Keratinocyte (primary cell): ENCODE measurements around the gene TCP11. TPM values are rescaled to one million over a fixed set of nuclear protein-coding genes. Genes with fewer than 3 reads are reported as not detected.
"Not testable (repeated sequence)": the region's sequence is repeated elsewhere in the genome, so short reads cannot be mapped to it uniquely, and the experiment has no call there.

ENCODE experiments used
- DNase-seq: peaks from one replicate; pipeline ENCODE4 v3.0.0-alpha.2; 2011; ENCODE audit warnings: low read depth, missing footprints, low spot score
- FAIRE-seq: peaks from 2 replicates; lab custom pipeline; 2011; peaks lifted over from hg19 to GRCh38; lab: Jason Lieb, UNC
- H2AFZ ChIP-seq: 2 replicates; pipeline ENCODE4 v1.6.0; 2012; ENCODE audit warnings: low read length, control low read depth, inconsistent platforms; ENCODE audit not compliant: control insufficient read depth
- H3K27ac ChIP-seq: 2 replicates; pipeline ENCODE4 v1.5.1; 2011; ENCODE audit warnings: low read length; ENCODE audit not compliant: control insufficient read depth, insufficient read depth
- H3K27me3 ChIP-seq: 3 replicates; pipeline ENCODE4 v1.6.0; 2011; ENCODE audit warnings: low read length; ENCODE audit not compliant: control insufficient read depth, insufficient read depth; ENCODE audit errors: extremely low read depth
- H3K36me3 ChIP-seq, 2 experiments: 2 replicates in 1 of 2; 3 replicates in 1 of 2; pipeline ENCODE4 v1.5.1; 2011; ENCODE audit warnings: low read length in 2 of 2, mild to moderate bottlenecking in 1 of 2; ENCODE audit not compliant: control insufficient read depth in 2 of 2, insufficient read depth in 2 of 2; ENCODE audit errors: extremely low read depth in 1 of 2
- H3K4me1 ChIP-seq: 3 replicates; pipeline ENCODE4 v1.5.1; 2011; ENCODE audit warnings: low read length; ENCODE audit not compliant: control insufficient read depth, insufficient read depth; ENCODE audit errors: extremely low read depth
- H3K4me2 ChIP-seq: 3 replicates; pipeline ENCODE4 v1.6.0; 2011; ENCODE audit warnings: low read depth, low read length; ENCODE audit not compliant: control insufficient read depth, insufficient read depth; ENCODE audit errors: extremely low read depth
- H3K4me3 ChIP-seq, 3 experiments: fragments of 200-600 bp in 1 of 3; sonication (generic) in 1 of 3; 2 replicates in 2 of 3; 3 replicates in 1 of 3; pipeline ENCODE4 v1.5.1; 2011 to 2016; ENCODE audit warnings: low read length in 3 of 3, mild to moderate bottlenecking in 3 of 3, control low read depth in 2 of 3, inconsistent platforms in 1 of 3, low read depth in 1 of 3, mixed read lengths in 1 of 3, mixed run types in 1 of 3, moderate library complexity in 1 of 3; ENCODE audit not compliant: control insufficient read depth in 2 of 3, insufficient read depth in 2 of 3; ENCODE audit errors: extremely low read depth in 1 of 3
- H3K79me2 ChIP-seq: 2 replicates; pipeline ENCODE4 v1.6.0; 2012; ENCODE audit warnings: low read length; ENCODE audit not compliant: control insufficient read depth, insufficient read depth
- H3K9ac ChIP-seq: 3 replicates; pipeline ENCODE4 v1.6.0; 2011; ENCODE audit warnings: low read length; ENCODE audit not compliant: control insufficient read depth, insufficient read depth; ENCODE audit errors: extremely low read depth
- H3K9me1 ChIP-seq: 3 replicates; pipeline ENCODE4 v1.6.0; 2011; ENCODE audit warnings: low read length; ENCODE audit not compliant: control insufficient read depth, insufficient read depth; ENCODE audit errors: extremely low read depth
- H3K9me3 ChIP-seq: 2 replicates; pipeline ENCODE4 v1.5.1; 2012; ENCODE audit warnings: low read depth, low read length; ENCODE audit not compliant: control insufficient read depth
- H4K20me1 ChIP-seq: 3 replicates; pipeline ENCODE4 v1.6.0; 2011; ENCODE audit warnings: low read length; ENCODE audit not compliant: control insufficient read depth, insufficient read depth; ENCODE audit errors: extremely low read depth
- EZH2 ChIP-seq: IDR thresholded peaks from one replicate; pipeline ENCODE4 v1.6.1; 2012; ENCODE audit warnings: inconsistent platforms, mild to moderate bottlenecking, low read length, moderate library complexity
- dilution Hi-C: fragments of 300-500 bp; cut with MboI; formaldehyde crosslinking; loops from one replicate; pipeline ENCODE4 v1.7.0; 2020; ENCODE audit warnings: low sequenced_read_pairs; ENCODE audit not compliant: extremely low pct_ligation_motif_present
- polyA plus RNA-seq, 5 experiments: library from polyadenylated mRNA; depleted of rRNA in 3 of 5; stranded (reverse) in 3 of 5; stranded (forward) in 1 of 5; unstranded in 1 of 5; fragments of >200 nt; gene quantifications; 1 replicate in 1 of 5; 2 replicates in 3 of 5; 3 replicates in 1 of 5; pipeline versions ENCODE4 v1.2.1 to v1.2.3, GENCODE V29; 2011 to 2012; ENCODE audit warnings: missing spikeins in 2 of 5, low read depth in 1 of 5, low replicate concordance in 1 of 5
- TF ChIP-seq, protein P1 (sequence below), 3 experiments: IDR thresholded peaks in 1 of 3; conservative IDR thresholded peaks in 1 of 3; optimal IDR thresholded peaks in 1 of 3; 2 replicates in 2 of 3; 3 replicates in 1 of 3; pipeline versions ENCODE3 to v1.5.1; 2011; ENCODE audit warnings: low read length in 3 of 3, mild to moderate bottlenecking in 3 of 3, moderate library complexity in 2 of 3, control low read depth in 1 of 3, inconsistent platforms in 1 of 3; ENCODE audit not compliant: insufficient read depth in 2 of 3; ENCODE audit errors: extremely low read depth in 1 of 3

TCP11 gene
- polyA plus RNA-seq, 1 donor (not counting 4 experiments of a cell fraction or from before 2014, with no cell fraction given): not detected

DNA sequence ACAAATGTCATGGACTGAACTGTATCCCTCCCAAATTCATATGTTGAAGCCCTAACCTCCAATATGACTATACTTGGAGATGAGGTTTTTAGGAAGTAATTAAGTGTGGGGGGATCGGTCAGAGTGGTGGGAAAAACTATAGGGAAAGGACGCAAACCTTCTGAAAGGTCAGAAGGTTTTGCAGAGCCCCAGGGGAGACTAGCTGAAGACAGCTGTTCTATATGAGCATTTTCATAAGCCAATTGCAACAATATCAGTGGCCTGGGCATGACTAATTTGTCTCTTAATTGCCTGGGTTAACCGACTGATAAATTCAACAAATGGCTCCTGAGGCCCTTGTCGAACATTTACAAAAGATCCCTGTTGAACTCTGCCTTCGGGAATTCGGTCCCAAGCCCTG, 35.1 kb downstream of the TCP11 start:
- H2AFZ ChIP-seq, H3K79me2 ChIP-seq, H3K4me3 ChIP-seq, H3K4me1 ChIP-seq, H3K4me2 ChIP-seq, DNase-seq, H3K9ac ChIP-seq, H3K36me3 ChIP-seq, H3K27me3 ChIP-seq, H3K9me3 ChIP-seq, H3K9me1 ChIP-seq, FAIRE-seq, H3K27ac ChIP-seq, H4K20me1 ChIP-seq, dilution Hi-C loops: not testable (repeated sequence)

DNA sequence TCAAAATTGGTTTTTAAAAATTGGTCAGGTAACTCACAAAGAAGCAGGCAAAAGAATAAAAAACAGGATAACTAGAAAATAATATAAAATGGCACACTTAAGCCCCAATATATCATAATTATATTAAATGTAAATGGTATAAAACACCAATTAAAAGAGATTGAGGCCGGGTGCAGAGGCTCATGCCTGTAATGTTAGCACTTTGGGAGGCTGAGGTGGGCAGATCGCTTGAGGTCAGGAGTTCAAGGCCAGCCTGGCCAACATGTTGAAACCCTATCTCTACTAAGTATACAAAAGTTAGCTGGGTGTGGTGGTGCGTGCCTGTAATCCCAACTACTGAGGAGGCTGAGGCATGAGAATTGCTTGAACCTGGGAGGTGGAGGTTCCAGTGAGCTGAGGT, 36.1 kb downstream of the TCP11 start:
- H3K4me1 ChIP-seq: no peaks in the 10 kb centered on the region
- H4K20me1 ChIP-seq: no peaks in the 10 kb centered on the region
- no peak overlapping the region for H3K9ac ChIP-seq
- H3K79me2 ChIP-seq: no peaks in the 10 kb centered on the region
- no peaks in the 10 kb centered on the region for H3K9me3 ChIP-seq
- H3K4me3 ChIP-seq: no peak overlapping the region
- H3K4me2 ChIP-seq: no peak overlapping the region
- TF ChIP-seq, protein P1, sequence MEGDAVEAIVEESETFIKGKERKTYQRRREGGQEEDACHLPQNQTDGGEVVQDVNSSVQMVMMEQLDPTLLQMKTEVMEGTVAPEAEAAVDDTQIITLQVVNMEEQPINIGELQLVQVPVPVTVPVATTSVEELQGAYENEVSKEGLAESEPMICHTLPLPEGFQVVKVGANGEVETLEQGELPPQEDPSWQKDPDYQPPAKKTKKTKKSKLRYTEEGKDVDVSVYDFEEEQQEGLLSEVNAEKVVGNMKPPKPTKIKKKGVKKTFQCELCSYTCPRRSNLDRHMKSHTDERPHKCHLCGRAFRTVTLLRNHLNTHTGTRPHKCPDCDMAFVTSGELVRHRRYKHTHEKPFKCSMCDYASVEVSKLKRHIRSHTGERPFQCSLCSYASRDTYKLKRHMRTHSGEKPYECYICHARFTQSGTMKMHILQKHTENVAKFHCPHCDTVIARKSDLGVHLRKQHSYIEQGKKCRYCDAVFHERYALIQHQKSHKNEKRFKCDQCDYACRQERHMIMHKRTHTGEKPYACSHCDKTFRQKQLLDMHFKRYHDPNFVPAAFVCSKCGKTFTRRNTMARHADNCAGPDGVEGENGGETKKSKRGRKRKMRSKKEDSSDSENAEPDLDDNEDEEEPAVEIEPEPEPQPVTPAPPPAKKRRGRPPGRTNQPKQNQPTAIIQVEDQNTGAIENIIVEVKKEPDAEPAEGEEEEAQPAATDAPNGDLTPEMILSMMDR (optimal IDR thresholded peaks at IDR 0.05 in 1 of 3, IDR thresholded peaks at IDR 0.05 in 1 of 3, conservative IDR thresholded peaks at IDR 0.05 in 1 of 3; ENCODE audit: extremely low read depth in 1 of 3, insufficient read depth in 2 of 3, low read length in 3 of 3): no peak
- no peak for TF ChIP-seq EZH2
- H3K27me3 ChIP-seq: no peaks in the 10 kb centered on the region
- no peak for FAIRE-seq
- no peak overlapping the region for H3K27ac ChIP-seq
- no peaks in the 10 kb centered on the region for H3K36me3 ChIP-seq
- dilution Hi-C loops: no loop called here
- H2AFZ ChIP-seq: no peak overlapping the region
- no peak for DNase-seq
- no peaks in the 10 kb centered on the region for H3K9me1 ChIP-seq

DNA sequence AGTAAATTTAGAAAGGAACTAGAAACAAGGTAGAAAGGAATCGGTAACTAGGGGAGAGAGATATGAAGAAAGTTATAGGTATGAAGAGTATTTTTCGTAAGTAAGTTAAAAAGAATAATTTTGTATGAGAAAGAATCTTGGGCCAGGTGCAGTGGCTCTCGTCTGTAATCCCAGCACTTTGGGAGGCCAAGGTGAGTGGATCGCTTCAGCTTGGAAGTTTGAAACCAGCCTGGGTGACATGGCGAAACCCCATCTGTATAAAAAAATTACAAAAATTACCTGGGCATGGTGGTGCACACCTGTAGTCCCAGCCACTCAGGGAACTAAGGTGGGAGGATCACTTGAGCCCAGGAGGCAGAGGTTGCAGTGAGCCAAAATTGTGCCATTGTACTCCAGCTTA, 42.0 kb downstream of the TCP11 start:
- dilution Hi-C loops: no loop called here
- no peaks in the 10 kb centered on the region for H3K9me3 ChIP-seq
- DNase-seq (no peak), FAIRE-seq (no peak)
- no peak for TF ChIP-seq EZH2
- TF ChIP-seq, protein P1 (optimal IDR thresholded peaks at IDR 0.05 in 1 of 3, IDR thresholded peaks at IDR 0.05 in 1 of 3, conservative IDR thresholded peaks at IDR 0.05 in 1 of 3; ENCODE audit: extremely low read depth in 1 of 3, insufficient read depth in 2 of 3, low read length in 3 of 3): no peak
- H3K79me2 ChIP-seq: no peaks in the 10 kb centered on the region
- no peak overlapping the region for H3K4me3 ChIP-seq
- H3K4me2 ChIP-seq: no peak overlapping the region
- H3K27me3 ChIP-seq: no peaks in the 10 kb centered on the region
- H3K27ac ChIP-seq: no peak overlapping the region
- no peak overlapping the region for H2AFZ ChIP-seq
- H4K20me1 ChIP-seq: no peaks in the 10 kb centered on the region
- peaks cover 10% of the 10 kb centered on the region for H3K4me1 ChIP-seq
- no peak overlapping the region for H3K9ac ChIP-seq
- H3K36me3 ChIP-seq: no peaks in the 10 kb centered on the region
- no peaks in the 10 kb centered on the region for H3K9me1 ChIP-seq
